ENCODE data around the gene FST. TPM values are rescaled to one million over a fixed set of nuclear protein-coding genes. Genes with fewer than 3 reads are reported as not detected.

FST gene
- total RNA-seq, 1 donor from 2014 or later: not detected

GRCh38 chr5:53507013-53507412 lies 26.6 kb downstream of the FST start:
- intact Hi-C loops (cut with micrococcal nuclease): no loop called here

GRCh38 chr5:53508125-53508524 lies 27.7 kb downstream of the FST start:
- intact Hi-C loops (cut with micrococcal nuclease): no loop called here

GRCh38 chr5:53512539-53512938 lies 32.1 kb downstream of the FST start:
- intact Hi-C loops (cut with micrococcal nuclease): no loop called here

DNA sequence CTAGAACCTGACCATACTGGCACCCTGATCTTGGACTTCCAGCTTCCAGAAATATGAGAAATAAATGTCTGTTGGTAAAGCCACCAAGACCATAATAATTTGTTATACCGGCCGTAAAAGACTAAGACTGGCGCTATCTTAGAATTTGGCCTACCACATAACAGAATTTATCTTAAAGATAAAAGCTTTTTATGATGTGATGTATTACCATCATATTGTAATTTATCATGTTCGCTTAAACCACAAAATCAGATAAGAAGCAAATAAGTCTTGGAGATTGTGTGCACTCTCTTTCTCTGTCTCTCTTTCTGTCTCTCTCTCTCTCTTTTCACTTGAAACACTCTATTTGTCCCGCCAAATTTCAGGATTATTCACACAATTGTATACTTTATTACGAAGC lies 35.6 kb downstream of the FST start:
- intact Hi-C loops (cut with micrococcal nuclease): no loop called here

DNA sequence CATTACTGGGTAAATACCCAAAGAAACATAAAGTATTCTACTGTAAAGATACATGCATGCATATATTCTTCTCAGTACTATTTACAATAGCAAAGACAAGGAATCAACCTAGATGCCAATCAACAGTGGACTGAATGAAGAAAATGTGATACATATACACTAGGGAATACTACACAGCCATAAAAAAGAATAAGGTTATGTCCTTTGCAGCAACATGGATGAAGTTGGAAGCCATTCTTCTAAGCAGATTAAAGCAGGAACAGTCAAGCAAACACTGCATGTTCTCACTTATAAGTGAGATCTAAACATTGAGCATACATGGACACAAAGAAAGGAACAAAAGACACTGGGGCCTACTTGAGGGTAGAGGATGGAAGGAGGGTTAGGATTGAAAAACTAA lies 40.4 kb downstream of the FST start:
- intact Hi-C loops (cut with micrococcal nuclease): no loop called here

Other genes starting within 250 kb of the FST start
- 48.5 and 48.6 TPM in 2 replicates for gene NDUFS4, start 80.0 kb downstream of the FST start, total RNA-seq

Measured in T-helper 1 cell treated with Interleukin-12 subunit alpha and Interleukin-12 subunit beta and Interleukin-4 antibody, amounts not matched to agents 30 ng/mL and 1 ng/mL, for 36 hours (primary cell).